ENCODE measurements around the gene FHIT. TPM values are rescaled to one million over a fixed set of nuclear protein-coding genes. Genes with fewer than 3 reads are reported as not detected.

FHIT gene
- total and polyA plus RNA-seq, 11 donors: 4.2 to 26.8 (median 16.5) TPM

- Histone ChIP-seq H3K4me3 (no peak overlapping the region), H3K27me3 (no peaks in the 10 kb centered on the region), H3K27ac (no peak overlapping the region), H3K36me3 (no peaks in the 10 kb centered on the region), H3K9me3 (no peaks in the 10 kb centered on the region), H3K4me1 (no peaks in the 10 kb centered on the region)
- DNase-seq: no peak
- intact Hi-C loops (cut with DNase I): no loop called here
- ATAC-seq: no peak
- 92 to 96% (median 93%) methylated on average over 2 of the region's 2 CpGs for WGBS, 4 donors
- no peak for TF ChIP-seq CTCF (IDR thresholded peaks at IDR 0.05)
- no peak for TF ChIP-seq POLR2A (IDR thresholded peaks at IDR 0.05)
Observed at GRCh38 chr3:60764870-60765269, 486.4 kb downstream of the FHIT start.

- H3K36me3 ChIP-seq: no peaks in the 10 kb centered on the region
- WGBS, 4 donors: 93 to 94% (median 94%) methylated on average over 3 of the region's 3 CpGs
Observed at GRCh38 chr3:60760145-60760544, 491.1 kb downstream of the FHIT start.

GRCh38 chr3:60759439-60759838 lies 491.8 kb downstream of the FHIT start:
- Histone ChIP-seq H3K27ac (no peak overlapping the region), H3K9me3 (no peaks in the 10 kb centered on the region), H3K4me3 (no peak overlapping the region), H3K36me3 (no peaks in the 10 kb centered on the region), H3K4me1 (peaks cover 0 to 6% (median 0%) of the 10 kb centered on the region in 12 donors), H3K27me3 (no peaks in the 10 kb centered on the region)
- no peak for ATAC-seq
- intact Hi-C loops (cut with DNase I): no loop called here
- no peak for DNase-seq
- 89 to 95% (median 90%) methylated on average over 3 of the region's 3 CpGs for WGBS, 4 donors
- TF ChIP-seq CTCF (IDR thresholded peaks at IDR 0.05) (no peak), POLR2A (IDR thresholded peaks at IDR 0.05) (no peak)

More at GRCh38 chr3:60760145-60760544, 491.1 kb downstream of the FHIT start:
- ATAC-seq (no peak), DNase-seq (no peak)
- Histone ChIP-seq H3K9me3 (no peaks in the 10 kb centered on the region), H3K27ac (no peak overlapping the region), H3K4me1 (peaks cover 0 to 6% (median 0%) of the 10 kb centered on the region in 12 donors), H3K27me3 (no peaks in the 10 kb centered on the region), H3K4me3 (no peak overlapping the region)
- TF ChIP-seq CTCF (IDR thresholded peaks at IDR 0.05): no peak
- no peak for TF ChIP-seq POLR2A (IDR thresholded peaks at IDR 0.05)
- intact Hi-C loops (cut with DNase I): no loop called here

GRCh38 chr3:60758831-60759230 lies 492.4 kb downstream of the FHIT start:
- Histone ChIP-seq H3K27me3 (no peaks in the 10 kb centered on the region), H3K4me3 (no peak overlapping the region), H3K4me1 (peaks cover 0 to 6% (median 0%) of the 10 kb centered on the region in 12 donors), H3K9me3 (no peaks in the 10 kb centered on the region), H3K27ac (no peak overlapping the region), H3K36me3 (no peaks in the 10 kb centered on the region)
- DNase-seq (no peak), ATAC-seq (no peak)
- intact Hi-C loops (cut with DNase I): no loop called here
- 91 to 94% (median 93%) methylated on average over 5 of the region's 5 CpGs for WGBS, 4 donors
- TF ChIP-seq CTCF (IDR thresholded peaks at IDR 0.05) (no peak), POLR2A (IDR thresholded peaks at IDR 0.05) (no peak)
